GM10248 (cell line): ENCODE data around the gene CLASP1.

Experiments
- CTCF ChIA-PET: fragments of 300-600 bp; sonication (Branson Sonifier 250); formaldehyde crosslinking; extraction: SDS; loops from one replicate; lab custom pipeline; 2021; ENCODE audit warnings: antibody characterized with exemption; lab: Yijun Ruan, JAX
- POLR2A ChIA-PET: fragments of 350-650 bp; sonication (Branson Sonifier 250); formaldehyde crosslinking; extraction: SDS; loops from one replicate; lab custom pipeline; 2020; ENCODE audit warnings: antibody characterized with exemption; lab: Yijun Ruan, JAX
- DNase-seq: peaks from one replicate; pipeline ENCODE4 v3.0.0; 2012; ENCODE audit errors: extremely low spot score
- CTCF ChIP-seq: IDR thresholded peaks from 2 replicates; pipeline ENCODE4 v1.5.1; 2012; ENCODE audit warnings: mild to moderate bottlenecking, low read depth; ENCODE audit errors: extremely low read depth, missing control alignments, control extremely low read depth

The CLASP1 gene

GRCh38 chr2:121577381-121577780 lies 71.9 kb downstream of the CLASP1 start:
- DNase-seq = no peak
- POLR2A ChIA-PET = no interaction called here
- CTCF ChIA-PET = interaction anchor here (3.1 kb wide), 1 partner anchor 11 kb away, joined by 7 read pairs; no protein-coding TSS in a partner anchor
- TF ChIP-seq CTCF = no peak

- no peak for DNase-seq
- TF ChIP-seq CTCF = no peak
- CTCF ChIA-PET = interaction anchor here (1.4 to 3.1 kb wide), 4 partner anchors 9 to 41 kb away, joined by 7 read pairs; no protein-coding TSS in a partner anchor
- POLR2A ChIA-PET = interaction anchor here (0.6 kb wide), 1 partner anchor 1345 kb away, joined by 4 read pairs; no protein-coding TSS in a partner anchor
Observed at GRCh38 chr2:121576263-121576662, 73.0 kb downstream of the CLASP1 start.

DNA sequence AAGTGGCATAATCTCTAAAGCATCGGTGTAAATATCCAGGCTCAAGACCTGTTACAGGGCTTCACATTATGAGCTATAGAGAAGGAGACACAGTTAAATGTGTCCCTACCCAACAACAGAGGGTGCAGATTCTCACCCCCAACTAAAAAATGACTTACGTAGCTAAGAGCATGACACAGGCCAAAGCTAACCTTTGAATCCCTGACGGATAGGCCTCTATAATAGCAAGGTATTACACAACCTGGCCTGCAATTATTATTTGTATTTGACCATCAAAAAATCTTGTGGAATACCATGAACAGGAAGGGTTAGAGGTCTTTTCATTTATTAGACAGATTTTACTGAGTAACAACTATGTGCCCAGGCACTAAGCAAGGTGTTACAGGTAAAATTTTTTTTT lies 73.5 kb downstream of the CLASP1 start:
- TF ChIP-seq CTCF = no peak
- DNase-seq = no peak
- ChIA-PET CTCF (interaction anchor here (1.4 to 3.1 kb wide), 4 partner anchors 9 to 42 kb away, joined by 7 read pairs; no protein-coding TSS in a partner anchor), POLR2A (interaction anchor here (0.6 kb wide), 1 partner anchor 1344 kb away, joined by 4 read pairs; no protein-coding TSS in a partner anchor)

GRCh38 chr2:121570667-121571055 lies 78.6 kb downstream of the CLASP1 start:
- DNase-seq = no peak
- TF ChIP-seq CTCF = no peak
- CTCF ChIA-PET = interaction anchor here (1.1 to 1.4 kb wide), 3 partner anchors 9 to 25 kb away, joined by 3 read pairs; no protein-coding TSS in a partner anchor
- POLR2A ChIA-PET = no interaction called here

DNA sequence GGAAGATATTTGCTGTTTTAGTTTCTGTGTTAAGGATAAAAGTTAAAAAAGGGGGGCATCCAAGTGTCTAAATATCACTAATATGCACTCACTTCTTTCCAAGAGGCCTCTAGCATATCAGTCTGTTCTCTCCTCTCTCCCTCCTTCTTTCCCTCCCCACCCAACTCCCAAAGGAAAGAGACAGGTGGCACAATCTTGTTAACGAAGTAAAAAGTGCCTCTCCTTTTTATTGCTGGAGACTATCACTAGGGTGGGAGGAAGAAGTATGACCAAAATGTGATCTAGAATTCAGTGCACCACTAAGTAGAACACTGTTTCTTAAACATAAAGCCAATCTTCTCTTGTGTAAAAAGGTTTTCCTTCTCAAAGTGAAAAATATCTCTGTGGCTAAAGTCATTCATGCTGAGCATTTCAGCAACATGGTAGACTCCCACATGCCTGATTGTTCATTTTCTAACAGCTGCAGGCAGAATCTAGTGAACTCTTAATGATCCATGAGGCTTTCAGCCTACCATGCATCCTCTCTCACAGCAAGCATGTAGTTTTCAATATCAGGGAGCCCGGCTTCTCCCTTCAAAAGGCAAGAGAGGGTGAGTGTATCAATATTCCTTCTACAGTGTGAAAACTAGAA lies 79.1 kb downstream of the CLASP1 start:
- TF ChIP-seq CTCF = no peak
- DNase-seq = no peak
- CTCF ChIA-PET = interaction anchor here (1.1 to 1.4 kb wide), 3 partner anchors 9 to 26 kb away, joined by 3 read pairs; no protein-coding TSS in a partner anchor
- POLR2A ChIA-PET = no interaction called here

GRCh38 chr2:121567957-121568409 lies 81.3 kb downstream of the CLASP1 start:
- TF ChIP-seq CTCF = no peak
- ChIA-PET CTCF (no interaction called here), POLR2A (no interaction called here)
- DNase-seq = no peak
